GM21576 (cell line): ENCODE results near the gene C2orf72.
"Not testable (repeated sequence)": the region's sequence is repeated elsewhere in the genome, so short reads cannot be mapped to it uniquely, and the experiment has no call there.

ENCODE experiments used
- ATAC-seq: cut with Tn5 transposase; IDR thresholded peaks from one replicate; pipeline ENCODE4 v1.9.1; 2021; ENCODE audit warnings: mild to moderate bottlenecking, moderate library complexity; ENCODE audit not compliant: unreplicated experiment

The C2orf72 gene

DNA sequence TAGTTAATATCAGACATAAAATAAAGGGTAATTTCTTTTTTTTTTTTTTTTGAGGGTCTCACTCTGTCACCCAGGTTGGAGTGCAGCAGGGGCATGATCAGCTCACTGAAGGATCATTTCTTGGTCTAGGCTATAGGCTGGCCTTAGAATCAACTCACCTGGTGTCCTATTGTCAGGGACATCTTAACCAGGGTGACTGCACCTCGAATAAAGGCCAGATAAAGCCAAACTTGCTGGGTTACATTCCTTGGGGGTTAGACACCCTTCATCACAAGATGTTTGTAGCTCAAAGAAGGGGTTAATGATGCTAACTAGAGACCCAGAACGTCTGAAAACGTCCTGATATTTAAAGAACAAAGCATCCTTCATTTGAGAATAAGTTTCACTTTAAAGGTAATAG lies 23.5 kb upstream of the C2orf72 start:
- no peak for ATAC-seq

DNA sequence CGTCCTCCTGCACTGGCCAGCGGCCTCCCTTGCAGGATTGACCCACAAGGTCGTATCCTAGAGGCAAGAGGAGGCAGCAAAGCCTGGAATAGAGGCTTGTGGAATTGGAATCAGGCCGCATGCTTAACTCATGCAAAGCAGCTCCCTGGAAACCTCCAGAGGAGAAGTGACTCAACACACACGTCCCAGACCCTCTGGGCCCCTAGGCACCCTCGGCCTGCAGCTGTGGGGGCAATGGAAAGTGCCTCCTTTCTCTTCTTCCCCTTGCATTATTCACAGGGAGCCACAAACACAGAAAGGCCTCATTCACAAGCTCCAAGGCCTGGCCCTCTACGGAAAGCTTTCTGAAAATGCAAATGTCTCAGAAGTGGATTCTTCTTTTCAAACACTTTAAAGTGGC lies 21.8 kb upstream of the C2orf72 start:
- ATAC-seq: no peak

DNA sequence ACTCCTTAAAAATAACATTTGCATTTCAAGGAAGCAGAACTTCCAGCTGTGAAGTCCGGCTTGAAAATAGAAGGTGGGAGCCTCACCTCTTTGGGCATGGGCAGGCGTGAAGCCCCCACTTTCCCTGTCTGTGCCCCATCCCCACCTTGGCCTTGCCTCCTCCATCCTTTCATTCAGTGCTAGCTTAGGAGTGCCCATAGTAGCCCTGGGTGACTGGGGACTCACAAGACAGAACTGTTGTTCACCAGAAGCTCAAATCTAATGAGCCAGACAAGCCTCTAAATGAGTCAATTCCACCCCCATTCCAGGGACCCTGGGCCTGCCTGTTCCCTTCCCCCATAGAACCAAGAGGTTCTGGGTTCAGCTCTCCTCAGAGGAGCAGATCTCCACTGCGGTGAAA lies 21.4 kb upstream of the C2orf72 start:
- no peak for ATAC-seq

DNA sequence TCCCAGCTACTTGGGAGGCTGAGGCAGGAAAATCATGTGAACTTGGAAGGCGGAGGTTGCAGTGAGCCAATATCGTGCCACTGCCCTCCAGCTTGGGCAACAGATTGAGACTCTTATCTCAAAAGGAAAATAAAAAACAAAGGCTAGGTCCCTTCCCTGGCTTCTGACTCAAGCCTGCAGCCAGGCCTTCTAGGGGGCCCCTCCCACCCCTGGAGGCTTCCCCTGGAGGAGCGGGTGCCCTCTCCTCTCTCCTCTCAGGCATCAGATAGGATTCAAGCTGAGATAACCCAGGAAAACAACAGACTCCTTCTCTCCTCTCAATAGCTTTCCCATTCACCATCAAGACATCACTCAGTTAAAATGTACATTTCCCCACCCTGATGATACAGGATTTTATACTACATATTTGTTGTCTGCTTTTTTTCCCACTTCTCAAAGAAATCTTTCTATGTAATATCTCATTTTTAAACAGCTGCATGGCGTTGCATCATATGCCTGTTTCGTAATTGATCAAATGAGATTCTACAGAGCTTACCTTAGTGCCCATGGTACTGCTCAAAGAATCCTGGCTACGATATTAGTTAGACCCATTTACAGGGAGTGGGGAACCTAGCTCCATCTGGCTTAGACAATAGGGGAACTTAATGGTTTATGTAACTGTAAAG lies 20.6 kb upstream of the C2orf72 start:
- ATAC-seq: no peak

DNA sequence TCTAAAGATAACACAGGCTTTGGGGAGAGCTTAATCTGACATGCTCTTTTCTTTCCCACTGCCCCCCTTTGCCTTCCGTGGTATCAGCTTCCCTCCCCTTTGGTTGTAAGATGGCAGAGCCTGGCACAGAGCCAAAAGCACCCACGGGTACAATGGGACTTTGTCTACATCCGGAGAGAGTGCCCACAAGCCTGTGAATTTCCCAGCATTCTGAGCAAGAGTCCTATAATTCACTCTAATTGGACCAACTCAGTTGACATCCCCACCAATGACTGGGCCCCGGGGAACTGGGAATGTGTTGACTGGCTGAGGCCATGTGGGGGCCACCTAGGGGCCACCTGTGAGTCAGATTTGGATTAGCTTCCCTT lies 20.1 kb upstream of the C2orf72 start:
- no peak for ATAC-seq

DNA sequence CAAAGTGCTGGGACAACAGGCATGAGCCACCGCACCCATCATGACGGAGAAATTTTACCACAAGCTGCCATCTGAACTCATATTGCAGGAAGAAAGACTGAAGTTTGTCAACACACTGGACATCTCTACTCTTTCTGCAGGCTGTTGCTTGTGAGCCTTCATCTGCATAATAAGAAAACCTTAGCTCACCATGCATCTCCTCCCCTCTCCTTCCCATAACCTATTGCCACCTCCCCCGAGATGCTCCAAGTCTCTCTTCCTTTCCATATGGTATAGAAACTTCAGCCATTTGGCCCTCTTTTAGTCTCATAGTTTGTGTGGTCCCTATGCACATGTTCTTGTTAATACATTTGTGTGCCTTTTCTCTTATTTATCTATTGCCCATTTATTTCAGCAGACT lies 19.1 kb upstream of the C2orf72 start:
- ATAC-seq: no peak

DNA sequence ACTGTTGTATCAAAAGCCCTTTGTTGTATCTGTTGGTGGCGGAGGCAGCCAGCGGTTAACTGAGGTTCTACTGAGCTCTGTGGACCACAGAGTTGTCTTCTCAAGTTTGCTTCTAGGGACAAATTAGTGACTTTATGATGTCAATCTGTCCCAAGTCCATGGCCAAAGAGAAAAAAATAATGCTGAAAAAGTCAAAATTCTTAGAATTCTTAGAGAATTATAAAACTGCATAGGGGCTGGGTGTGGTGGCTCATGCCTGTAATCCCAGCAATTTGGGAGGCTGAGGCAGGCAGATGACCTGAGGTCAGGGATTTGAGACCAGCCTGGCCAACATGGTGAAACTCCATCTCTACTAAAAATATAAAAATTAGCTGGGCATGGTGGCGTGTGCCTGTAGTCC lies 12.3 kb upstream of the C2orf72 start:
- not testable (repeated sequence) for ATAC-seq

DNA sequence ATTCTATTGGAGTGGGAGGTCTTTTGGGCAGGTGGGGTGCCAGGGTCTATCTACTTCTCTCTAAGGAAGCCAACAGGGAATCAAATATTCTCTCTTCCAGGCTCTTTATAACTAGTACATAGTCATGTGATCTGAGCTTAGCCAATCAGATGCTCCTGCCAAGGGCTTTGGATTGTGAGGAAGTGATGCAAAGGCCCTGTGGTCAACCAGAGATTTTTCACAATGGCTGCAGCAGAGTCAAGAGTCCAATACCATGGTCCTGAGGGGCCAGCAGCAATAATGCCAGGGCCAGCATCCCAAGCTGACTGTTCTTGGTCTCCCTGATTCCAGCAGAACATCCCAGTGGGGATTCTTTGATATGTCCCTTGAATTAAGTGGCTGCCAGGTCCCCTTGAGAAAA lies 8.4 kb upstream of the C2orf72 start:
- ATAC-seq: no peak

DNA sequence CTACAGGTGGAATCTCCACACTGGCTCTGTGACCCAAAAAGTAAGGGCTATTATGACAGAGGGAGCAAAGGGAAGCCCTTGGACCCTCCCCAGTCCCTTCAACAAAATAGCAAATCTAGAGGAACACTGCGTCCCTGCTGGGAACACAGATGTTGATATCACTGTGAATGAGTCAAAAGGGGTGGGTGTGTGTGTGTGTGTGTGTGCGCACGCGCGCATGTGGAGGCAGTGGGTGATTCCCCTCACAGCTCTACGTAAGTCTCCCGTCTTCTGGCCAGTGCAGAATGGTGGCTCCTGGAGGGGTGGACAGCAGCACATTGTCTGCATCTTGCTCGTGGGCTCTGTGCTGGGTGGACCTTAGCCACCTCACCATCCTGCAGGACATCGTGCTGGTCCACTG lies 7.8 kb upstream of the C2orf72 start:
- ATAC-seq: no peak

DNA sequence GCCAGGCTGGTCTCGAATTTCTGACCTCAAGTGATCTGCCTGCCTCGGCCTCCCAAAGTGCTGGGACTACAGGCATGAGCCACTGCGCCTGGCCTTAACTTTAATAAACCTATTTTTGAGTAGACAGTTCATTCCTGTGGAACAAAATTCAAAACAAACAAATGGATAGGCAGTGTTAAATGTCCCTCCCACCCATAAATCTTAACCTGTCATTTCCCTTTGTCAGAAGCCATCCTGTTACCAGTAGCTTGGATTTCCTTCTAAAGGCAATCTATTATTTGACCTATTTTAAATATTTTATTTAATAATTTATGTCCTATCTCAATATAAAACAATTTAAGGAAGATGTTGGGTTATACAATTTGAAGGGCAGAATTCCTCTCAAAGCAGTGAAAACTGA lies 6.6 kb upstream of the C2orf72 start:
- no peak for ATAC-seq

DNA sequence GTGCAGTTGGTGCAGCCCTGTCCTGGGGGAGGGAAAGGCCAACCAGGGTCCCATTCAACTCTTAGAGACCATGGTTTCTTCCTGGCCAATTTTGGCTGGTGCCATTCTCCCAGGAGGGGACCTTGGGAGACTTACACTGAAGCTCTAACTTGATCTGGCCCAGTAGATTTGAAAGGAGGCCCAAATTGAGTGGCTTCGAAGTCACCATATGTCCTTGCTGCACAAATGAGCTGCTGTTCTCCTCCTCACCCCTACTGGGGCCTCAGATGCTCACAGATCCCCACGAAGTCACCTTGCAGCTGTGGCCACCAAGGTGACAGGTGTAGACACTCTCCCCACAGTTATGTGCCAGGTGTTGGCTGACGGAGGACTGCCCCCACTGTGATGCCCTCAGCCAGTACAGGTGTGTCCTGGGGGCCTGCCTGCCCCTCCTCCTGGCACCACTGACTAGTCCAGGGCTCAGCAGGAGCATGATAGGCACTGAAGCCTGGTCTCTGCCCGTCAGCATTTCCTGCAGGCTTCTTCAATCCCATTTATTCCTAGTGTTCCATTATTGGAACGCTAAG lies 4.7 kb upstream of the C2orf72 start:
- no peak for ATAC-seq

DNA sequence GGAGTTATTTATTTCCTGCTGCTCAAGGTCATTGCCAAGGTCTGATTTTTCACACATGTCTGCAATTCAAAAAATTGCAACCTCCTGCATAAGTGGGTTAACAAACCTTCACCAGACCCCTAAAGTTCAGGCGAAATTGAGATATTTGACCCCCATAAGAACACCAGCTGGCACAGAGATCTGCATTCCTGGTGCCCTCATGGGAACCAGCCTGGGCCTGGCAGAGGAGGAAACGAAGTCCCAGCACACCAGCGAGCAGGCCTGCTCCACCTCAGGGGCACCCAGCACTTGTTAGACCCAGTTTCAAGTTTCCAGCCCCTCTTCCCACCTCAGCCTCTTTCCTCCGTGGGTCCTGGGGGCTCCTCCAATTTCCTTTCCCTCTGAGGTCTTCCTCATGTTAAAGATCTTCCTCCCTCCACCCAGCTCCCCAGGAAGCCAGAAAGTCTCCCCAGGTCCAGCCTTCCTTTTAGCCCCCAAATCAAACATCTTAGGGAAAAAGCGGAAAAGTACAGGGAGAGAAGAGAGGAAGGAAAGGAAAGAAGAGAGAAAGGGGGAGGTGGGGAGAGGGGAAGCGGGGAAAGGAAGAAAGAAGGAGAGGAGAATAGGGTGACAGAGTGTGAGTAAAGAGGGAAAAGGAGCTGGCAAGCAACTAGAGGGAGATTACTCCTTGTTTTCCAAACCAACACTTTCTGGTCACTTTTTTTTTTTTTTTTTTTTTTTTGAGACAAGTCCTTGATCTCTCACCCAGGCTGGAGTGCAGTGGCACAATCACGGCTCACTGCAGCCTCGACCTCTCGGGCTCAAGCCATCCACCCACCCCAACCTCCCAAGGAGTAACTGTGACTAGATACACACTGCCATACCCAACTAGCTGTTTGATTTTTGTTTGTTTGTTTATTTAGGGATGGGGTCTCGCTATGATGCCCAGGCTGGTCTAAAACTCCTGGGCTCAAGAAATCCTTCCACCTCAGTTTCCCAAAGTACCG lies 3.9 kb upstream of the C2orf72 start:
- ATAC-seq: no peak

DNA sequence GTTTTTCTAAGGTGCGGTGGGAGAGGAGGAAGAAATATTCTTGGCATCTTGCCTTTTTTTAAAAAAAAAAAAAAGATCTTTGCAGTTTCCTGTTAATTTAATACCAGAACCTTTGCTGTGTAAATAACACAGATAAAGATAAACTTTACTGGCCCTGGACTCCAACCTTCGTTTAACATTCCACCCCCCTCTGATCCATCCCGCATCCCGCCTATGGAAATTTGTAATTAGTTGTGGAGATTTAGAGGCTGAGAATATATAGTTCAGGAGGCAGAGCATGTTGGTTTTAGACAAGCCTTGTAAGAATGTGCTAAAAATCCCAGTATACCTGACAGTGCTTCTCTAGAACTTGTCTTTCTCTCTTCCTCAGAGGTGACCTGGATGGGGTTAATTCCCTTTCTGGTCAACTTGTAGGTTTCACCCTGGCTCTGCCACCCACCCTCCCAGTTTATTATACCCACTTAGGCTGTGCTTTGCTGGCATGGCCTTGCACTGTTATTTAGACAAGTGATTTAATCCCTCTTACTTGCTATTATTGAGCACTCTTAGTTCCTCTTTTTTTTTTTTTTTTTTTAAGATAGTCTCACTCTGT lies 2.9 kb upstream of the C2orf72 start:
- no peak for ATAC-seq

DNA sequence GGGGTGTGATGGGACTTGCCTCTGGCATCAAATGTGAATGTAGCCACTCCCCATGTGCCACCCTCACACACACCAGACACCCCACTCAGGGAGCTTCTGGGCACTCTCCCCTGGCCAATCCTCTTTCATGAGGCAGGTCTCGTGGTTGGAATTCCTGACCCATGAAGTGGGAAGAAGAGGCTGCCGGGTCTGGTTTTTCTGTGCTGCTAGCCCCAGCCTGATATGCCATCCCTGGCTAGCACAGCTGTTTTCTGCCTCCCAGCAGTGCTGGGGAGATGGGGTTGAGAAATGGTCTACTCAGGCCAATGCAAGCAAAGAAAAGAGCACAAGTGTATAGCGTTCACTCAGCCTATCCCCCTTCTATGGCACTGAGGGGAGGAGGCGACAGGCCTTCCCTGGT lies 1.2 kb upstream of the C2orf72 start:
- no peak for ATAC-seq

DNA sequence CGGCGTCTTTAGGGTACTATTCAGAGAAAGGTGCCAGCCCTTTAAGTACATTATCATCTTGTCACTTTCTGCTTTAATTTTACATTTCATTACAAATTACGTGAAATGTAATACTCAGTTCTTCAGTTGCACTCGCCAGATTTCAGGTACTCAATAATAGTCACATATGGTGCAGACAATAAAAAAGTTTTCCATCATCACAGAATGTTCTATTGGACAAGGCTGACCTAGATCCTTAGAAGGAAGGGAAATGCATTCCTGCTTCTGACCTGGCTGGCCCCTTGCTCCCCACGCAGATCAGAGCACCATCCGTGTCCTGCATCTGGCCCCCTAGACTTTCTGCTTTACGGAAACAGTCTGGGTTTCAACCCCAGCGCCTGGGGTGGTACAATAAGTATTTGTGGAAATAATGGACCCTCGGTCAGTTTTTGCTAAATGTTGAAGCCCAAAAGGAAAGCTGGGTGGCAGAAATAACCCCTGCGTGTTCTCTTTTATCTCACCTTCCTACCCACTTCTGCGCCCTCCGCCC lies 681 bp upstream of the C2orf72 start:
- no peak for ATAC-seq

DNA sequence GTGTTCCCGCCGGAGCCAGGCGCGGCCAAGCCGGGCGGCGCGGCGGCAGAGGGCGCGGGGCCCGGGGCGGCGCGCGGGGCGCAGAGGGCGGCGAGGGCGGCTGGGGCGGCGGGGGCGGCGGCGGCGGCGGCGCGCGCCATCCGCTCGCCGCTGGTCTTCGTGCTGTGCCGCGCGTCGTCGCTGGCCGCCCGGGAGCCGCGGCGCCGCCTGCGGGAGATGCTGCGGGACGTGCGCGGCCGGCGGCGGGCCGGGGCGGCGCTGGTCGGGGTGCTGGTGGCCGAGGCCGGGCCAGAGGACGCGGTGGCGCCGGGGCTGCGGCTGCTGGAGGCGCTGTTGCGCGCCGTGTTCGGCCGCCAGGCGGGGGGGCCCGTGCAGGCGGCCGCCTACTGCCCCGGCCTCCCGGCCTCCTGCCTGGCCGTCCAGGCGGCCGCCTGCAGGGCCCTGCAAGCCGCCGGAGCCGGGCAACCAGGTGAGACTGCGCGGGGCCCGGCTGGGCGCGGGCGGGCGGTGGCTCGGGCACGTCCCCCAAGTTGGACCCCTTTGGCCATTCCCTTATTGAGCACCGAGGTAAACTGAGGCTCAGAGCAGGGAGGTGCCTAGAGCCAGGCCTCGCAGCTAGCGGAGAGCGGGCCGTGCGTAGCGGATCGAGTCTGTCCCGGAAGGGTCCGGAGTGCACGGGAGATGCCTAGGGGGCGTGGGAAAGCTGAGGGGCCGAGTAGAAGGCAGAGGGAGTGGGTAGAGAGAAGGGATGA lies 584 bp downstream of the C2orf72 start:
- ATAC-seq: no peak

DNA sequence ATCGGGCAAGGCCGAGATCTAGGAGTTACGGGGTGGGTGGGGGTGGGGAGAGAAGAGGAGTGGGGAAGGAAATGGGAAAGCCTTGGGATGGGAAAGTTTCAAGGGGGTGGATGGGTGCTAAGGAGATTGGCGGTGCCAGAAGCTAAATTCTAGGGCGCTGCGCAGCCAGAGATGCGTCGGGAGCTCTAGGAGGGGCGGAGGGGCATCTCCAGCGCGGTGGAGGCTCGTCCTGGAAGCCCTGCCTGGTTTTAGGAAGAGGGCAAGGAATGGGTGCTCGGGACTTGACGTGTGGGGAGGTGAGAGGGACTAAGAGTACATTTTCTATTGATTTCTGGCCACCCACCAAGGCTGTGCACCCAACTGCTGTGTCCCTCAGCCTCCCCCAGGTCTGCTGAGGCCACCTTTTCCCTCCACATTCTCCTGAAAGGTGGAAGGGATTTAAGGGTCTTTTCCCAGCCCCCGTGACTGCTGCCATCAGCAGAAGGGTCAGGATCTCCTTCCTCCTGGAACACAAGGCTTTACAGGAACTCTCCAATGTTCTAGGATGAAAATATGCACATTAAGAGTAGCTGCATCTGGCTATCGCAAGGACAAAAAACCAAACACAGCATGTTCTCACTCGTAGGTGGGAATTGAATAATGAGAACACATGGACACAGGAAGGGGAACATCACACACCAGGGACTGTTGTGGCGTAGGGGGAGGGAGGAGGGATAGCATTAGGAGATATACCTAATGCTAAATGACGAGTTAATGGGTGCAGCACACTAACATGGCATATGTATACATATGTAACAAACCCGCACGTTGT lies 1.4 kb downstream of the C2orf72 start:
- no peak for ATAC-seq

DNA sequence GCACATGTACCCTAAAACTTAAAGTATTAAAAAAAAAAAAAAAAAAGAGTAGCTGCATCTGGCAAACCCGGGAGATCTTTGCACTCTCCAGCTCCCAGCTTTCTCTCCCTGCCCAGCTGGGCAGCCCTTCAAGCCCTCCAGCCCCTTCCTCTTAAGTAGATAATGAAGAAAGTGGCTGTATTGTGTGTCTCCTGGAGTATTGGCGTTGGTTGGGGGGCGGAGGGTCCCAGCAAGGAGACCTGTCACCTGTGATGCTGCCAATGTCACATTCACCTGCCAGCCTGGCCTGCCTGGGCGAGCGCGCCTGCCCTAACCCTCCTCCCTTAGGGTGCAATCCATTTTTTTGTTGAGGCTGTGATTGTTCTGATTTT lies 2.0 kb downstream of the C2orf72 start:
- no peak for ATAC-seq

DNA sequence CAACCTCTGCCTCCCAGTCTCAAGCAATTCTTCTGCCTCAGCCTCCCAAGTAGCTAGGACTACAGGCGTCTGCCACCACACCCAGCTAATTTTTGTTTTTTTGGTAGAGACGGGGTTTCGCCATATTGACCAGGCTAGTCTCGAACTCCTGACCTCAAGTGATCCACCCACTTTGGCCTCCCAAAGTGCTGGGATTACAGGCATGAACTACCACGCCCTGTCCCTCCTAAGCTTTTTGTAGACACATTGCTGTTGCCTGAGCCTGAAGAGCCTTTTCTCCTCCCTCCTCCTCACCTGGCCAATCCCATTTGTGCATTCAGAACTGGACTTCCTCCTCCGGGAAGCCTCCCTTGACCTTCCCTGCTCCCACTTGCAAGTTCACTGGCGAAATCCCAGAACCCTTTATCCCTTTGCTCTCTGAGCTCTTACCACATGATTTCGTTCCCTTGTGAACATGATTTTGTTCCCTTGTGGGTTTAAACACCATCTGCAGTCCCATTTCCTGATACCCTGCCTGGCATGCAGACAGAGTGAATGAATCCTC lies 2.6 kb downstream of the C2orf72 start:
- ATAC-seq: no peak
